ENCODE results near the gene SLC26A1. TPM values are rescaled to one million over a fixed set of nuclear protein-coding genes. Genes with fewer than 3 reads are reported as not detected.

Gene SLC26A1
- total and polyA plus RNA-seq, 2 of the 13 experiments (the other 11 are each of a cell fraction or from before 2014, with no cell fraction given), result 5.4 to 22.9 TPM

DNA sequence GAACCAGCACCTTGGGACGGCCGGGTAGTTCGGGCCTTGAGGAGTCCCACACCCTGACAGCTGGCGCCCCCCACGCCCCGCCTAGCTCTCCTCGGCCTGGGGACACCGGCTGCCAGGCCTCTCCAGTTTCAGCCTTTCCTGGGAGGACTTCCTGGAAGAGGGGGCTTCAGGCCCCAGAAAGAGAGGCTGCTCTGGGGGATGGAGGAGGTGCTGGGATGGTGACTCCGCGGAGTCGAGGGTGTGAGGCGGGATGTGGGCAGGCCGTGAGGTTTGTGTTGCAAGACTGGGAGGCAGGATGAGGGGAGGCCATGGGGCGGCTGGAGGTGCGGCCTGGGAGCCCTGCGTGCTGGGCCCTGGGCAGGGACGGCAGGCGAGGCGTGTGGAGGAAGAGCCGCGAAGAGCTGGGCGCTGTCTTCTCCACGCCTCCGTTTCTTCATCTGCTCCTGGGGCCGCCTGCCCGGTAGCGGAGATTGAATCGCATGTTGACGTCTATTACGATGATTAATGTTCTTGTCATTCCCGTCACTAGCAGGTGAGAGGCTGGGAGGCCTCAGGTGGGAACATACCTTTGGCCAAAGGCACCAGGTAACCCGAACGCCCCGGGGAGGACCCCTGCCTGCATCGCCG is 17.3 kb upstream of the SLC26A1 start (continued):
- TF ChIP-seq ZNF768 (CRISPR knock-in tag; IDR thresholded peaks at IDR 0.05), result peak; percentile 15; the same call in 1 of the 2 replicates
- TF ChIP-seq ZNF564 (CRISPR knock-in tag; IDR thresholded peaks at IDR 0.05), result no peak
- TF ChIP-seq HNRNPUL1 (IDR thresholded peaks at IDR 0.05; ENCODE audit: low read depth, low read length), result no peak
- no peak for TF ChIP-seq POLR2G (IDR thresholded peaks at IDR 0.05; ENCODE audit: low read depth, low read length)
- TF ChIP-seq TAF1 (CRISPR knock-in tag; IDR thresholded peaks at IDR 0.05), result no peak
- TF ChIP-seq CERS6 (CRISPR knock-in tag; IDR thresholded peaks at IDR 0.05), result no peak
- no peak for TF ChIP-seq ZKSCAN5 (CRISPR knock-in tag; IDR thresholded peaks at IDR 0.05)
- no peak for TF ChIP-seq ZNF101 (CRISPR knock-in tag; IDR thresholded peaks at IDR 0.05; ENCODE audit: borderline replicate concordance, low read depth)
- TF ChIP-seq ZNF547 (CRISPR knock-in tag; IDR thresholded peaks at IDR 0.05), result no peak
- no peak for TF ChIP-seq ATRX (CRISPR knock-in tag; IDR thresholded peaks at IDR 0.05; ENCODE audit: borderline replicate concordance)
- TF ChIP-seq, protein P1, sequence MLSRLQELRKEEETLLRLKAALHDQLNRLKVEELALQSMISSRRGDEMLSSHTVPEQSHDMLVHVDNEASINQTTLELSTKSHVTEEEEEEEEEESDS (CRISPR knock-in tag; IDR thresholded peaks at IDR 0.05; ENCODE audit: borderline replicate concordance), result no peak
- peak; percentile 79 for TF ChIP-seq ZFP36 (IDR thresholded peaks at IDR 0.05; ENCODE audit: borderline replicate concordance, low read depth, low read length, partially characterized antibody)
- TF ChIP-seq SRSF1 (optimal IDR thresholded peaks at IDR 0.05; ENCODE audit: low read depth, low read length), result no peak
- no peak for TF ChIP-seq ZNF530 (CRISPR knock-in tag; IDR thresholded peaks at IDR 0.05; ENCODE audit: low read depth)
- TF ChIP-seq BRD4 (CRISPR knock-in tag; IDR thresholded peaks at IDR 0.05), result 0 out of 2 replicates have a peak, but pooled peaks have one; percentile 26
- no peak for TF ChIP-seq ZNF329 (CRISPR knock-in tag; IDR thresholded peaks at IDR 0.05; ENCODE audit: low read depth)
- TF ChIP-seq LCORL (IDR thresholded peaks at IDR 0.05), result no peak
- TF ChIP-seq LCORL (CRISPR knock-in tag; IDR thresholded peaks at IDR 0.05), result no peak
- TF ChIP-seq, protein P2, sequence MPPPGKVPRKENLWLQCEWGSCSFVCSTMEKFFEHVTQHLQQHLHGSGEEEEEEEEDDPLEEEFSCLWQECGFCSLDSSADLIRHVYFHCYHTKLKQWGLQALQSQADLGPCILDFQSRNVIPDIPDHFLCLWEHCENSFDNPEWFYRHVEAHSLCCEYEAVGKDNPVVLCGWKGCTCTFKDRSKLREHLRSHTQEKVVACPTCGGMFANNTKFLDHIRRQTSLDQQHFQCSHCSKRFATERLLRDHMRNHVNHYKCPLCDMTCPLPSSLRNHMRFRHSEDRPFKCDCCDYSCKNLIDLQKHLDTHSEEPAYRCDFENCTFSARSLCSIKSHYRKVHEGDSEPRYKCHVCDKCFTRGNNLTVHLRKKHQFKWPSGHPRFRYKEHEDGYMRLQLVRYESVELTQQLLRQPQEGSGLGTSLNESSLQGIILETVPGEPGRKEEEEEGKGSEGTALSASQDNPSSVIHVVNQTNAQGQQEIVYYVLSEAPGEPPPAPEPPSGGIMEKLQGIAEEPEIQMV (CRISPR knock-in tag; IDR thresholded peaks at IDR 0.05; ENCODE audit: low read depth), result no peak
- no peak for TF ChIP-seq RXRB (CRISPR knock-in tag; IDR thresholded peaks at IDR 0.05; ENCODE audit: borderline replicate concordance)
- 0 out of 2 replicates have a peak, but pooled peaks have one; percentile 10 for TF ChIP-seq ARID4A (CRISPR knock-in tag; IDR thresholded peaks at IDR 0.05; ENCODE audit: borderline replicate concordance)
- no peak for TF ChIP-seq ZNF331 (CRISPR knock-in tag; IDR thresholded peaks at IDR 0.05)
- TF ChIP-seq PHF20 (CRISPR knock-in tag; IDR thresholded peaks at IDR 0.05), result no peak
- TF ChIP-seq ZBTB3 (CRISPR knock-in tag; IDR thresholded peaks at IDR 0.05; ENCODE audit: borderline replicate concordance, low read depth), result no peak

Measured in HepG2 (cell line).